Transverse colon (tissue), 4 donors: Measurements from ENCODE around the gene GATM.

Experiments
- CTCF ChIP-seq, 5 experiments: fragments of 200-600 bp in 3 of 5; fragments of 450-650 bp in 2 of 5; sonication (generic) in 3 of 5; IDR thresholded peaks; 1 replicate in 2 of 5; 2 replicates in 3 of 5; pipeline ENCODE4 v1.5.1; 2016 to 2017; ENCODE audit warnings: antibody characterized with exemption in 5 of 5, inconsistent platforms in 3 of 5, mild to moderate bottlenecking in 2 of 5, moderate library complexity in 1 of 5
- POLR2A ChIP-seq: fragments of 450-650 bp; IDR thresholded peaks from one replicate; pipeline ENCODE4 v1.6.1; 2016; ENCODE audit warnings: antibody characterized with exemption, mild to moderate bottlenecking, moderate library complexity
- POLR2AphosphoS5 ChIP-seq, 3 donors: sonication (generic); formaldehyde crosslinking; IDR thresholded peaks; one replicate each; pipeline ENCODE4 v1.6.1; 2016; ENCODE audit warnings: antibody characterized with exemption in 3 of 3

- TF ChIP-seq CTCF (IDR thresholded peaks at IDR 0.05) (no peak), POLR2A (no peak), POLR2AphosphoS5 (IDR thresholded peaks at IDR 0.05) (no peak)
Observed at GRCh38 chr15:45402955-45403877, 24.9 kb upstream of the GATM start.
